T47D (cell line): ENCODE results near the gene BOLL.
"Not testable (repeated sequence)": the region's sequence is repeated elsewhere in the genome, so short reads cannot be mapped to it uniquely, and the experiment has no call there.

Experiments used
- DNase-seq, 2 experiments: peaks; one replicate each; pipeline versions ENCODE4 v3.0.0 to v3.0.0-alpha.2; 2011 to 2012; ENCODE audit warnings: low read depth in 1 of 2, low spot score in 1 of 2
- JUND ChIP-seq: IDR thresholded peaks from 2 replicates; pipeline ENCODE4 v1.6.1; 2012; ENCODE audit warnings: low read depth
- in situ Hi-C: cut with HindIII; loops from 2 replicates; pipeline ENCODE4 v1.10.0; 2016; ENCODE audit warnings: low sequenced_read_pairs, low pct_unique_long_range_greater_than_20kb

Gene BOLL

DNA sequence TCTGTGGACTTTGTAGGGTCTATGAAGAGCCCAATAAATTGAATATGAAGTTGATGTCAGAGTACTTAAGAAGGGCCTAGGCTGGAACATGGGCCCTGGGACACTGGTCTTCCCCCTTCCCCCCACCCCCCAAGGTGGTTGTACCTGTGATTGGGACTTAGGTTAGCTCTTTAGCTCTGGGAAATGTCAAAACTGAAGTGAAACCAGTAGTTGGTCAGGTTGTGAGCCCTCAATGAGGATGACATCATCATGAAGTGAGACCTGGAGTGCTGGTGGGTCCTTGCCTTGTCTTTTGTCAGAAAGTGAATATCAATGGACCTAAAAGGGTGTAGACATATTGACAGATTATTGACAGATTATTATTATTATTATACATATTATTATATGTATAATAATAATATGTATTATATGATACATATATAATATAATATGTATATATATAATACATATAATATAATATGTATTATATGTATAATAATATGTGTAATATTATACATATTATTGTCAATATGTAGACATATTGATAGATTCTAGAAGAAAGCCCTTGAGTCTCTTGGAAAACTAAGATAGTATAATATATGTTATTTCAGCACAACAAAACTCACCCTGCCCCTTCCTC lies 74.6 kb downstream of the BOLL start:
- TF ChIP-seq JUND, result no peak
- in situ Hi-C loops, result no loop called here
- DNase-seq, result no peak

DNA sequence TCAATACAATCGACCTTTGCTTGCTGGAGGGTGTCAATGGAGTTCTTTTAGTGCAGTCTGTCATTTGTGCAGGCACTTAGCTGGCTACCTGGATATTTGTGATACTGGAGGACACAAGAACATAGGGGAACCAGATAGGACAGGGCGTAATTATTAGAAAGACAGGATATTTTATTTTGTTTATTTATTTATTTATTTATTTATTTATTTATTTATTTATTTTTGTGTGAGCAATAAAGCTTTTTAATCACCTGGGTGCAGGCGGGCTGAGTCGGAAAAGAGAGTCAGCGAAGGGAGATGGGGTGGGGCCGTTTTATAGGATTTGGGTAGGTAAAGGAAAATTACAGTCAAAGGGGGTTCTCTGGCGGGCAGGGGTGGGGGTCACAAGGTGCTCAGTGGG lies 76.0 kb downstream of the BOLL start:
- in situ Hi-C loops, DNase-seq: not testable (repeated sequence)

DNA sequence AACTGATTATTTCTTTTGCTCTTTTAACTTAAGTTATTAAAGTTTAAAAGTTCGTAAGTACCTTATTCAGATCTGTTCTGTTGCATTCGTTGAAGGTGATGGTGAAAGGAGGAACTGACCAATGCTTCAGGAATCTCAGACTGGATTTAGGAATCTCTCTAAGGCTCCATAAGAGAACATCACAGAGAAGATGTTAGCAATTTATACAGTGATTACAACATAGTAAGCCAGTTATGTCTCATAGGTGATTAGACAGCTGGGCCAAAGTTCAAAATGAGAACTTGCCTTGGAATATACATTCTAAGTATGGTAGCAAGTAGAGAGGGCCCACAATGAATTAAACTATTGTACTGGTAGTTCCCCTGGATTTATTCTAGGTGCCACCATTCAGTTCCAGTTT lies 76.8 kb downstream of the BOLL start:
- TF ChIP-seq JUND, result no peak
- in situ Hi-C loops, result no loop called here
- DNase-seq, result no peak

DNA sequence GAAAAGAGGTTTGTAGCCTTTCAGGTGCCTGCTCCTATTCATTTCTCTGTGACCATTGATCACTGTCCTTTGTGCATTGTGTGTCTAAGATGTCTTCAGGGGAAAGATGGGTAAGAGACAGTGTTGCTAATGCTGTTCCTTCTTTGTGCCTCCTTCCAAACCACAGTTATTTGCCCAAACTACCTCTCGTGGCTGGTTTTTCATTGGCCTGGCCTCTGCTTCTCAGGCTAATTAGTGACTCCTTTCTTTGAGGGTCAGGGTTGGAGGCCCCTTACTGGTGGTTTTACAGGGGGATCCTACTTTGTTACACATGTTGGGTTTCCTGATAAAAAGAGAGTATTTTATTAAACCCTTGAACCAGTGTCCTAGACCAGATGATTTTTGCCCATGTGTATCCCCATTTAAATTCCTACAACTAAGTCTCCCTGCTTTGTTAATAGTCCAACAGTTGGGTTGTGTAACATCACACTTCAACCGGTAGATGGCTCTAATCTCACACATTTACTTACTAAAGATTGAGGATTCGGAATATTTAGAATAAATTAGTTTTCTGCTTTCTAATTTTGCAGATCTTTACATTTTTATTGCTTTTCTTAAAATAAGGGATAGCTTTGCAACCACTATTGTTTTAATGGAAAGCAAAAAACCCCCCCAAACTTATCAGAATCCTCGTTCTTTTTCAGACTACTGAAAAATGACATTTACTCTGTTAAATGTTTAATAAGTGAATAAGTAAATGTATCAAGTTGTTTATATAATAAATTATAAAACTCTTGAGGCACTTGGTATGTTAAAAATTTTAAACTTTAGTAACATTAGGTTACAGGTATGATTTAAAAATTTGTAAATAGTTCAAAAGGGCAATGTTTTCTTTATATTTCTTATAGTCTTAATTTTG lies 77.6 kb downstream of the BOLL start:
- DNase-seq, result peak in 1 of 2 experiments; percentile 48
- in situ Hi-C loops, result no loop called here

DNA sequence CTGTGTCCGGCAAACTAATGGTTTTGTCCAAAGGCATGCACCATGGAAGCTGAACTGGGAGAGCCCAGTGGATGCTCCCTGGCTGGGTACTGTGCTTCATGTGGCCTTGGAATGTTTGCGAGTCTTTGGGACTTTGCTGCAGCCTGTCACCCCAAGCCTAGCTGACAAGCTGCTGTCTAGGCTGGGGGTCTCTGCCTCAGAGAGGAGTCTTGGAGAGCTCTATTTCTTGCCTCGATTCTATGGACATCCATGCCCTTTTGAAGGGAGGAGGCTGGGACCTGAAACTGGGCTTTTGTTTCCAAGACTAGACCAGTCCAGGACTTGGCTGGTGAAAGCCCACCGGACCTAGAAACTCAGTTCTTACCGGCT lies 78.3 kb downstream of the BOLL start:
- in situ Hi-C loops, result no loop called here
- no peak for TF ChIP-seq JUND
- DNase-seq, result no peak

More for the DNA sequence above, 77.6 kb downstream of the BOLL start:
- TF ChIP-seq JUND, result no peak

DNA sequence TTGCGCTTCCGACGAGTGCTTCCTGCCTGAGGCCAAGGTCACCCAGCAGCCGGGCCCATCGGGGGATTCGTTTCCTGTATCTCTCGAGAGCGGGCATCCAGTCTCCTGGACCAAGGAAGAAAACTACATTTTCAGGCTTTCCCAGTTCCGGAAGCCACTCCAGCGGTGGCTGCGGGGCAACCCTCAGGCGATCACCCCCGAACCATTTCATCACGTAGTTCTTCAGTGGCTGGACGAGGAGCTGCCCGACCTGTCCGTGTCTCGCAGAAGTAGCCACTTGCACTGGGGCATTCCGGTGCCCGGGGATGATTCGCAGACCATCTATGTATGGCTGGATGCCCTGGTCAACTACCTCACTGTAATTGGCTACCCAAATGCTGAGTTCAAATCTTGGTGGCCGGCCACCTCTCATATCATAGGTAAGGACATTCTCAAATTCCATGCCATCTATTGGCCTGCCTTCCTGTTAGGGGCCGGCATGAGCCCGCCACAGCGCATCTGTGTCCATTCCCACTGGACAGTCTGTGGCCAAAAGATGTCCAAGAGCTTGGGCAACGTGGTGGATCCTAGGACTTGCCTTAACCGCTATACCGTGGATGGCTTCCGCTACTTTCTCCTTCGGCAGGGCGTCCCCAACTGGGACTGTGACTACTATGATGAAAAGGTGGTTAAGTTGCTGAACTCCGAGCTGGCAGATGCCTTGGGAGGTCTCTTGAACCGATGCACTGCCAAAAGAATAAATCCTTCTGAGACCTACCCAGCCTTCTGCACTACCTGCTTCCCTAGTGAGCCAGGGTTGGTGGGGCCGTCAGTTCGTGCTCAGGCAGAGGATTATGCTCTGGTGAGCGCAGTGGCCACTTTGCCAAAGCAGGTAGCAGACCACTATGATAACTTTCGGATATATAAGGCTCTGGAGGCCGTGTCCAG lies 78.9 kb downstream of the BOLL start:
- no peak for TF ChIP-seq JUND
- DNase-seq, result peak in 1 of 2 experiments; percentile 3
- in situ Hi-C loops, result no loop called here

DNA sequence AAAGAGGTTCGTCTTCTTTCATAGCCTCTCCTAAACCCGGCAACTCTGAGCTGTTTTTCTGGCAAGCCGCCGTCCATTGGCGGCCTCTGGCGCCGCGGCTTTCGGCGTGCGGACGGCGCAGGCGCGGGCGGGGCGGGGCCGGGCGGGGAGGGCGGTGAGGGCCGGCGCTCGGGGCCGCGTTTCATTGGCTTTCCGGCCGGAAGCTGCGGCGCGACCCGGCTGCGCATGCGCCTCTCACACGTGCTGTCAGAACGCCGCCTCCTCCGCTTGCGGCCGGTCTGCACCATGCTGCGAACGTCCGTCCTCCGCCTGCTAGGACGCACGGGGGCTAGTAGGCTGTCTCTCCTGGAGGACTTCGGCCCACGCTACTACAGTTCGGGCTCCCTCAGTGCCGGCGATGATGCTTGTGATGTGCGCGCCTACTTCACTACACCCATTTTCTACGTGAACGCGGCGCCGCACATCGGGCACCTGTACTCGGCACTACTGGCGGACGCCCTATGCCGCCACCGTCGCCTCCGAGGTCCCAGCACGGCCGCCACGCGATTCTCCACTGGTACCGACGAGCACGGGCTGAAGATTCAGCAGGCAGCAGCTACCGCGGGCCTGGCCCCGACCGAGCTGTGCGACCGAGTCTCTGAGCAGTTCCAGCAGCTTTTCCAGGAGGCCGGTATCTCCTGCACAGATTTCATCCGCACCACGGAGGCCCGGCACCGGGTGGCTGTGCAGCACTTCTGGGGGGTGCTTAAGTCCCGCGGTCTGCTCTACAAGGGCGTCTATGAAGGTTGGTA lies 79.8 kb downstream of the BOLL start, which contains the start of gene MARS2:
MARS2 (plus strand) TSS at position 249 of the 791 bp plus-strand sequence; CDS start at position 286, 37 bp downstream.
- TF ChIP-seq JUND, result no peak
- in situ Hi-C loops, result no loop called here
- peak; percentile 81 to 90 for DNase-seq

DNA sequence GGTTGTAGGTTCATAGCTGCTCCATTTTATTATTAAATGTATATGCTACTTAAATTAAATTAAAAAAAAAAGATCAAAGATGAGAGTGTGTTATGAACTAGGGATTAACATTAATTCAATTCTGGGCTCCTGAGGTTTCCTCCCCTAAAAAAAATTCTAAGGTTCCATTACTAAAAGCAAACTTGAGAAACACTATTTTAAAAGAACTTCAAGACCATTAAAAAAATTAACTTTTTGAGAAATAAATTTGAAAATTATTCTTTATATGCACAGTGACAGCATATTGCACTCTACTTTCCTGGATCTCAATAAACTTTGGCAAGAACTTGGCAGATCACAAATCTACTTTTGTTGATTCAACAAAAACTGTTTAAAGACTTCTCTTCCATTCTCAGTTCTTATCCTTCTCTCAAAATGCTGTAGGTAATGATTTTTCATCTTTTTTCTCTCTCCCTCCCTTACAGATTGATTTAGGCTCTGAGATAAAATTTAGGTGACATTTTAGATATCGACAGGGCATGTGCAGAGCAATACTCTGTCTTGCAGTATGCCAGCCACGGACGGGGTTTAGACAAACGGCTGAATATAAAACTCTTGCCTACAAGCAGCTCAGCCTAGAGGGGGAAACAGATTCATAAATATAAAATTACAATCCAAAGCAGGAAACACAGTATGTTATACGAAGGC lies 80.5 kb downstream of the BOLL start:
- in situ Hi-C loops, result no loop called here
- DNase-seq, result peak in 1 of 2 experiments; percentile 11
- no peak for TF ChIP-seq JUND

DNA sequence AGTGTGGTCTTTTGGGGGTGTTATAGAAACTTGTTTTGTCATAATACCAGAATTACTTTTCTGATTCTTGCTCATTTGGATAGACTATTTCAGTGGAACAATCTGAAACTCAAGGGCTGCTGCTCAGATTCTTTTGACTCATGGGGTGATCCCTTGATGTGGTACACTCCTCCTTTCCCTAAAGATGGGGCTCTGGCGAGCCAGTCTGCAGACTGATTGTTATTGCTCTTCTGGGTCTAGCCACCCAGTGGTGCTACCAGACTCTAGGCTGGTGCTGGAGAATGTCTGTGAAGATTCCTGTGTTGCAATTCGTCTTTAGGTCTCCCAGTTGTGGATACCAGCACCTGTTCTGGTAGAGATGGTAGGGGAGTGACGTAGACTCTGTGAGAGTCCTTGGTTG lies 84.2 kb downstream of the BOLL start:
- TF ChIP-seq JUND, result no peak
- DNase-seq, result no peak
- in situ Hi-C loops, result no loop called here

DNA sequence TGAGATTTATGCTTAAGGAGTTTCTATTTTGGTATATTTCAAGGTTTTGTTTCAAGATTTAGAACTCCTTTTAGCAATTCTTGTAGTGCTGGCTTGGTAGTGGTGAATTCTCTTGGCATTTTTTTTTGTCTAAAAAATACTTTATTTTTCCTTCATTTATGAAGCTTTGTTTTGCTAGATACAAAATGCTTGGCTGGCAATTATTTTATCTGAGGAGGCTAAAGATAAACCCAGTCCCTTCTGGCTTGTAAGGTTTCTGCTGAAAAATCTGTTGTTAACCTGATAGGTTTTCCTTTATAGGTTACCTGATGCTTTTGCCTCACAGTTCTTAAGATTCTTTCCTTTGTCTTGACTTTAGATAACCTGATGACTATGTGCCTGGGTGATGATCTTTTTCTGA lies 85.4 kb downstream of the BOLL start:
- DNase-seq, in situ Hi-C loops: not testable (repeated sequence)

DNA sequence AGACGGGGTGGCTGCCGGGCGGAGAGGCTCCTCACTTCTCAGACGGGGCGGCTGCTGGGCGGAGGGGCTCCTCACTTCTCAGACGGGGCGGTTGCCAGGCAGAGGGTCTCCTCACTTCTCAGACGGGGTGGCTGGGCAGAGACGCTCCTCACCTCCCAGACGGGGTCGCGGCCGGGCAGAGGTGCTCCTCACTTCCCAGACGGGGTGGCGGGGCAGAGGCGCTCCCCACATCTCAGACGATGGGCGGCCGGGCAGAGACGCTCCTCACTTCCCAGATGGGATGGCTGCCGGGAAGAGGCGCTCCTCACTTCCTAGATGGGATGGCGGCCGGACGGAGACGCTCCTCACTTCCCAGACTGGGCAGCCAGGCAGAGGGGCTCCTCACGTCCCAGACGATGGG lies 88.5 kb downstream of the BOLL start:
- in situ Hi-C loops, DNase-seq: not testable (repeated sequence)

DNA sequence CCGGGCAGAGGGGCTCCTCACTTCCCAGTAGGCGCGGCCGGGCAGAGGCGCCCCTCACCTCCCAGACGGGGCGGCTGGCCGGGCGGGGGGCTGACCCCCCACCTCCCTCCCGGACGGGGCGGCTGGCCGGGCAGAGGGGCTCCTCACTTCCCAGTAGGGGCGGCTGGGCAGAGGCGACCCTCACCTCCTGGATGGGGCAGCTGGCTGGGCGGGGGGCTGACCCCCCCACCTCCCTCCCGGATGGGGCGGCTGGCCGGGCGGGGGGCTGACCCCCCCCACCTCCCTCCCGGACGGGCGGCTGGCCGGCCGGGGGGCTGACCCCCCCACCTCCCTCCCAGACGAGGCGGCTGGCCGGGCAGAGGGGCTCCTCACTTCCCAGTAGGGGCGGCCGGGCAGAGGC lies 89.1 kb downstream of the BOLL start:
- in situ Hi-C loops, DNase-seq: not testable (repeated sequence)

DNA sequence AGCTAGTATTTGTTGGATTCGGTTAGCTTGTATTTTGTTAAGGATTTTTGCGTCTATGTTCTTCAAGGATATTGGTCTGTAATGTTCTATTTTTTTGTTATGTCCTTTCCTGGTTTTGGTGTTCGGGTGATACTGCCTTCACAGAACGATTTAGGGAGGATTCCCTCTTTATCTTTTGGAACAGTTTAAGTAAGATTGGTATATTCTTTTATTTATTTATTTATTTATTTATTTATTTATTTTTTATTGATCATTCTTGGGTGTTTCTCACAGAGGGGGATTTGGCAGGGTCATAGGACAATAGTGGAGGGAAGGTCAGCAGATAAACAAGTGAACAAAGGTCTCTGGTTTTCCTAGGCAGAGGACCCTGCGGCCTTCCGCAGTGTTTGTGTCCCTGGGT lies 89.9 kb downstream of the BOLL start:
- DNase-seq, in situ Hi-C loops: not testable (repeated sequence)
